Putamen (tissue), 1 donor: ENCODE results near the gene GRK4.

ENCODE experiments used
- DNase-seq: peaks from one replicate; pipeline ENCODE4 v3.0.0-alpha.2; 2016; ENCODE audit warnings: low spot score

Gene GRK4

DNA sequence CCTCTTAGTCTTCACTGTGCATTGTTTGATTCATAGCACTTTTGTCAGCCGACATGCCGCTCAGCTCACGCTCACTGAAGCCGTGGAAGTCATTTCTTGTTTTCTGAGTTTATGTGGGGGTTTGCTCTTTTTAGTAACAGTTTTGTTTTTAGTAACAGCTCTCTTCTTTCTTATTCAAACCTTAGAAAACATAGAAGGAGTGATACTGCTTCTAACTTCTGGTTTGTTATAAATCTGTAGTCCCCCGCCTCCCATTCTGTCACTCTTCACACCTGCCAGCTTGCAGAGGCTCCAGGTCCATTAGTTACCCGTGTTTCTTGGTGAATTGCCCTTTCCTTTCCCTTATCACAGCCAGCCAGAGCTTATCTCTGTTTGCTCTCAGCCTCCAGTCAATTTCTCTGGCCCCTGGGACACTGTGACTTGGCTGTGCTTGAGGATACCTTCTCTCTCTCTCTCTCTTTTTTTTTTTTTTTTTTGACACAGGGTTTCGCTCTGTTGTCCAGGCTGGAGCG is 50.5 kb downstream of the GRK4 start:
- no peak for DNase-seq

DNA sequence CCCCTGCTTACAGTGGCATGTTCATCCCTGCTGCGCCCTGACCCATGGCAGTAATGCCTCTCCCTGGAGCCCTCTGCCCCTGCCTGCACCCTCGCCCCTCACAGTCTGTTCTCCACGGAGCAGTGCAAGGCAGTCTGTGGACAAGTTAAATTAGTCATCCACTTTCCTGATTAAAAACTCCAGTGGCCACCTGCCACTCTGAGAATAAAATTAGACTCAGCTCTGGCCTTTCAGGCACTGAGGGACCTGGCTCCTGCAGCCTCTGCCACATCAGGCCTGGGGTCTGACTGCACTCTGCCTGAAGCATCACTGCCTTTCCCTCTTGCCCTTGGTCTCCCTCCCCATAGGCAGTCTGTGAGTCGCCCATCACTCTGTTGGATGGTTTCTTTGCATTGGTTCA is 53.6 kb downstream of the GRK4 start:
- no peak for DNase-seq

DNA sequence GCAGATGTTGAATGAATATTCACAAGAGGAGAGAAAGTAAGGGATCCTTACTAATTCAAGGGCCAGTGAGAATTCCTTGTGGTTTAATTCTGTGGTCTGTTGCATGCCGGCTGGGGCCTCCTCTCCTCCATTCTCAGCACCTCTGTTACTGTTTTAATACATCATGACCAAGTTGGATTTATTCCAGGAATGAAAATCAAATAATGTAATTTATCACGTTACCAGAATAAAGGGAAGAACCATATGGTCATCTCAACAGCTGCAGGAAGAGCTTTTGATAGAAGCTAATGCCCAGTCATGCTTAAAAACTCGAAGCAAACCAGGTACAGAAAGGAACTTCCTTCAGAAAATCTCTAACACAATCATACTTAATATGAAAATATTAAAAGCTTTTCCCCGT is 54.1 kb downstream of the GRK4 start:
- DNase-seq, result no peak

DNA sequence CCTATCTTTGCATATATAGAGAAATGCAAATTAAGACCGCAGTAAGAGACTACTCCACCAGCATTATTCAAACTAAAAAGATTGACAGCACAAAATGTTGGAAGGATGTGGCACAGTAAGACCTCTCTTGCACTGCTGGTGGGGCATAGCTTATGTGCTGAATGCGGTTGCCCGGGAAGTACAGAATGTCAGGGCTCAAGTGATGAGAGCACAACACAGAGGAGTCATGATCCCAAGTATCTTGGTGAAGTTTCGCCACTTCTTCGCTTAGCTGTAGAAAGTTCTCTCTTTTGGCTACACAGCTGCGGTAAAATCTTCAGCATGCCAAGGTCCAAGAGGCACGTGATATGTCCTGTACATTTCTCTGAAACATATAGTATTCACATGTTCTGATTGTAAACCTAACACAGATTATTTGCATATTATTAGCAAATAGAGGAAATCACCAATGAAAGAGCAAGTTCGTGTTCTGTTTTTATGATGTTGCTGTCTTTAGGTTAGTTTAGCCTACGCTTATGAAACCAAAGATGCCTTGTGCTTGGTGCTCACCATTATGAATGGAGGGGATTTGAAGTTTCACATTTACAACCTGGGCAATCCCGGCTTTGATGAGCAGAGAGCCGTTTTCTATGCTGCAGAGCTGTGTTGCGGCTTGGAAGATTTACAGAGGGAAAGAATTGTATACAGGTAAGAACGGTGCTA is 55.9 kb downstream of the GRK4 start:
- DNase-seq, result no peak

DNA sequence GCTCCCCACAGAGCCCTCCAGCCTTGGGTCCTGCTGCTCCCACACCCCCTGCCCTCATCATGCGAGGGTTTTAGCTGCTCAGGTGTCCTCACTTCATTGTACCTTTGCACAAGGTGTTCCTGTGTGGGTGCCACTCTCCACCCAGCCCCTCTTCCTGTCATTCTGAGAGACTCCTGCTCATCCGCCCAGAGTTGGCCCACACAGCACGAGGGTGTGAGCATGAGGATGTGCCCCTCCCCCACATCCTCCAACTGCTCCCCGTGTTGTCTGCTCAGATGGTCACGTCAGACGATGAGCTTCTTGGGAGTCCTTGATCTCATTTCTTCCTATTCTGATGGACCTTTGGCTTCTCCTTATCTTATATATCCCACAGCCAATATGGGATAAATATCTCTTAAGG is 57.8 kb downstream of the GRK4 start:
- DNase-seq, result no peak

DNA sequence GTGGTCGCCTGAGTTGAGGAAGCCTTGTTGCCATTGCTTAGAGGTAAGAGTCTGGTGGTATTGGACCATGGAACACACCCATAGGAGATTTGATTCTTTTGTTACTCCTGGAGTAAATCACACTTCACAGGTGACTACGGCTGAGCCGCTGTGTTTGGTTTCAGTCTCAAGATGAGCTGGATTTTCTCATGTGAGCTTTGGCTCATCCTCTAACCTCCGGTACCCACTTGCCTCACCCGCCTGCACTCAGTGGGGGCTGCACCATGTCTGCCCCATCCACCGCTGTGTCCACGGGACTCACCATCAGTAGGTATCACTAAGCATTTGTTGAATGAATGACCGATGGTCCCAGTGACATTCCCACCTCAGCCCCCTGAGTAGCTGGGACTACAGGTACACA is 58.3 kb downstream of the GRK4 start:
- no peak for DNase-seq

DNA sequence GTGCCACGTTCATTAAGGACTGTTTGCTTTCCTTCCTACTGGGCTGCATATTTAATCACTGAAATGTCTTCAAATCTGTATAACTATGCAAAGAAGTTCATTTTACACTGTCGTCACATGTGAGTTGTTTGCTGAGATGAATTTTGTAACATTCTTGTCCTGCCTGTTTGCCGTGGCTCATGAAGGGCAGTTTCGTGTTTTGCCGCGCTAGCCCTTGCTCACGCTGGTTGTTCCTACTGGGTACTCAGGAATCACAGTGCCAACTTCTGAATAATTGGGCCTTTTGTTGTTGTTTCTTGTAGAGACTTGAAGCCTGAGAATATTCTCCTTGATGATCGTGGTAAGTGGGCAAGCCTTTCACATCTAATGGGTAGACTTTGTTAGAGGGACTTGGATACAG is 58.7 kb downstream of the GRK4 start:
- no peak for DNase-seq

DNA sequence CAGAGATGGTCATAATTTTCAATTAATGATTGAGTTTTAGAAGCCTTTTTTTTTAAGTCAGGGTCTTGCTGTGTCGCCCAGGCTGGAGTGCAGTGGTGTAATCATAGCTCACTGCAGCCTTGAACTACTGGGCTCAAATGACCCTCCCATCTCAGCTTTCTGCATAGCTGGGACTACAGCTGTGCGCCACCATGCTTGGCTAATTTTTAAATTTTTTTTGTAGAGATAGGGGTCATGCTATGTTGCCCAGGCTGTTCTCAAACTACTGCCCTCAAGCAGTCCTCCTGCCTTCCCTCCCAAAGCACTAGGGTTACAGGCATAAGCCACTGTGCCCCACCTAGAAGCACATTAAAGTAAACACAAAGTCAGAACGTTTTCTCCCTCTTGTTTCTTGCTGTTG is 59.3 kb downstream of the GRK4 start:
- DNase-seq, result no peak

DNA sequence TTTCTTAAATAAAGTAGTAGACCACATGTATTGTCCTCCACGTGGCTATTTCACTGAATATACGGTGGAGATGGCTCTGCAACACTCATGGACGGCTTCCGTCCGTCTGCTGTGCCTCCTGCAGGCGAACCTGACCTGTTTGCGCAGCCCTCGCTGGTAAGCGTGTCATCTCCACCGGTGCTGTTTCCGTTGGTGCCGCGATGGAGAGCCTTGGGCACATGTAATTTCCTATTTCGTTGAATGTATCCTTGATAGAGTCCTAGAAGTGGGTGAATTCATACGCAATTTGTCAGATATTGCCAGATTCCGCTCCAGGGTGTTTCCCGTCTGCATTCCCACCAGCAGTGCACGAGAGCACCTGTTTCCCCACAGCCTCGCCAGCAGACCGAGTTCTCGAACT is 62.5 kb downstream of the GRK4 start:
- no peak for DNase-seq

DNA sequence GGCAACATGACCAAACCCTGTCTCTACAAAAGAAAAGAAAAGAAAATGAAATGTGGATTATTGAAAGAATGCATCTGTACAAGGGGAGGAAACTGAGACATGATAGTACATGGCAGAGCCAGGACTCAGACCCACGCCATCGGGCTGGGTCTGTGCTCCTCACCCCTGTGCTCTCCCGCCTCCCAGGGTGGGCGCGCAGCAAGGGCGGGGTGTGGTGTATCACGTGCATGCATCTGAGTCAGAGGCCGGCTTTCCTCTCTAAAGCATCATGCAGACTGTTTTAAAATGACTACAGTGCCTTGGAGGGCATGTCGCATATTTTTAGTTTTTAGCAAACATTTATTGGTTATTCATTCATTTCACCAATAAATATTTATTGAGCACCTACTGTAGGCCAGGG is 63.2 kb downstream of the GRK4 start:
- no peak for DNase-seq

DNA sequence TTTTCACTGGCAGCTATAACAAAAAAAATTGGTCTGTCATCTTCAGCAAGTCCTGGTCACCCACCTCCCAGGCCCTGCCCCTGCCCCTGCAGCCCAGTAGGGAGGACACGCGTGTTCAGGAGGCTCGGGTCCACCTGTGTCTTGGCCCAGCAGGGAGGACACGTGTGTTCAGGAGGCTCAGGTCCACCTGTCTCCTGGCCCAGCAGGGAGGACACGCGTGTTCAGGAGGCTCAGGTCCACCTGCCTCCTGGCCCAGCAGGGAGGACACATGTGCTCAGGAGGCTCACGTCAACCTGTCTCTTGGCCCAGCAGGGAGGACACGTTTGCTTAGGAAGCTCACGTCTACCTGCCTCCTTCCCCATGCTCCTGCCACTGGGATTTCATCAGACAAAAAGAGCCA is 66.1 kb downstream of the GRK4 start:
- DNase-seq, result no peak

DNA sequence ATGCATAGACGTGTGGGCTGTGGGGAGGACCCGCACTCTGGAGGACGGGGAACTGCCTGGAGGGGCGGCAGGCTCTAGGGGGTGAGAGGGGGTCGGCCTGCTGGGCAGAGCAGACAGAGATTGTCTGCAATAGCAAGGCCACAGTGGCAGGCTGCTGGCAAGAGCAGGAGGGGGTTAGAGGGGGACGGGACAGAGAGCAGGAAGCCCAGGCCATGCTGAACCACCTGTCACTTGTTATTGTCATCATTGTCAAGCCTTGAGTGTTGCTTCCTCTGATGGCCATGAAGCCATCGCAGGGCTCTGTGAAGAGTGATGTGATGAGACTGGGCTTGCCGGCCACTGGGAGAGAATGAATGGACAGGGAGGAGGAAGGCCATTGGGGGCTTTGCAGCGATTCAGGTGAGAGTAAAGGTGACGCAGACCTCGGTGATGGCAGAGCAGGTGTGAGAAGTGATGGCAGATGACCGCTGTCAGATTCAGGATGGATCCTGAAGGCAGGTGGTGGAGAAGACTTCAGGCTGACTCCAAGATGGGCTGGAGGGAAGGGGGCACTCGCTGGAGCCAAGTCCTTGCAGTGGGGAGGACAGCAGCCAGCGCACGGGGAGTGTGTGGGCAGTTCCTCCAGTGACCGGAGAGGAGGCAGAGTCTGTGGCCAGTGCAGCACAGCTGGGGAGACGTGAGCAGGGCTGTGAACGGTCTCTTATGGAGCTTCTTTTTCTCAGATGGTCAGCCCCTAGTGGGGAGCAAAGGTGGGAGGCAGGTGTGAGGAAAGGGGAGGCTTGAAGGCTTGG is 67.4 kb downstream of the GRK4 start:
- DNase-seq, result no peak

DNA sequence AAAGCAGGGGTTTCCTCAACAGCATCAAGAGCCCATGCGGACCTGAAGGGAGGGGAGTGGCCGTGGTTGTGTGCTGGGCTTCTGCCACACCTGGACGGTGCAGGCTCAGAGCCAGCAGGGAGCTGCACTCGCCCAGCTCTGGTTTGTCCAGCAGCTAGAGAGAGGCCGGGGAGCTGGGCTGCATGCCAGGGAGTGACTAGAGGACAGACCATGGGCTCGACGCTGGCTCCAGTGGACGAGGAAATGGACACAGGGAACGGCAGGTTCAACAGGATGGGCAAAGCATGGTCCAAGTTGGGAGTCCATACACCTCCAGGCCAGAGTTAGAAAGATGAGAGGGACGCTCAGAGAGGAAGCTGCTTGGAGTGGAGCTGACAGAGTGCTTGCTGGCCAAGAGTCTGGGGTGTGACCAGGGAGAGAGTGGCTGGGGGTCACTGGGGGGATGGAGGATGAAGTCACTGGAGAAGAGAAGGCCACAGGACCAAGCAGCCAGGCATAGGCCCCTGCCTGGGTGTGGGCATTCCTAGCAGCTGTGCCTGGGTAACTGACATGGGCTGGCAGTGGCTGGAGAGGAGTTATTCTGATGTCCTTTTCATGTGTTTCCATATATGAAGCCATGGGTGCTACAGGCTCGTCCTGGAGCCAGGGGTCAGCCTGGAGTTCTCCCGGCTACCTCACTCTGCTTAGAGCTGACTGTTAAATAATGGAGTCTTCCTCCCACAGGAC is 68.1 kb downstream of the GRK4 start:
- no peak for DNase-seq

DNA sequence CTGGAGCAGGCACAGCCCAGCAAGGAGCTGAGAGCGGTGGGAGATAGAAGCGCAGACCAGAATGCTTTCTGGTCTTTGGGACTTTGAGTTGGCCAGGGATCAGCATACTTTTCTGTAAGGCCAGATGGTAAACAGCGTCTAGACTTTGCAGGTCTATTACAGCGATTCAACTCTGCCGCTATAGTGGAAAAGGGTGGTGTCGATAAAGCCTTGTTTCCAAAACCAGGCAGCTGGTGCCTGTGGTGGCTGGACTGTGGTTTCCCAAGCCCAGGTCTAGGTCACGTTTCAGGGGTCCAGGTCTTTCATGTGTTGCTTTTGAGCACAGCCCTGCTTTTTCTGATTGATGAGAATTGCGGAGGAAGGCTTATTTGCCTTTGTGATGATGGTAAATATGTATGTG is 70.9 kb downstream of the GRK4 start:
- DNase-seq, result no peak

DNA sequence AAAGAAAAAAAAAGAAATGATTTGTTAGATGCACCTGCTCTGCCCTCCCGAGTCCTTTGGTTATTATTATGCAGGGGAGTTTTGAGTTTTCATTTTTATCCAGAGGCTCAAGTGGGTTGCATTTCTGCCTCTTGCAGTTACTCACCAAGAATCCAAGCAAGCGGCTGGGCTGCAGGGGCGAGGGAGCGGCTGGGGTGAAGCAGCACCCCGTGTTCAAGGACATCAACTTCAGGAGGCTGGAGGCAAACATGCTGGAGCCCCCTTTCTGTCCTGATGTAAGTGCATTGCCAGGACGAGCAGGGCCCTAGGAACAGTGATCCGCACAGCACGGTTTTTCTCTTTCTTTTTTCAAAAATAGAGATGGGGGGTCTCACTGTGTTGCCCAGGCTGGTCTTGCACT is 71.9 kb downstream of the GRK4 start:
- DNase-seq, result no peak

DNA sequence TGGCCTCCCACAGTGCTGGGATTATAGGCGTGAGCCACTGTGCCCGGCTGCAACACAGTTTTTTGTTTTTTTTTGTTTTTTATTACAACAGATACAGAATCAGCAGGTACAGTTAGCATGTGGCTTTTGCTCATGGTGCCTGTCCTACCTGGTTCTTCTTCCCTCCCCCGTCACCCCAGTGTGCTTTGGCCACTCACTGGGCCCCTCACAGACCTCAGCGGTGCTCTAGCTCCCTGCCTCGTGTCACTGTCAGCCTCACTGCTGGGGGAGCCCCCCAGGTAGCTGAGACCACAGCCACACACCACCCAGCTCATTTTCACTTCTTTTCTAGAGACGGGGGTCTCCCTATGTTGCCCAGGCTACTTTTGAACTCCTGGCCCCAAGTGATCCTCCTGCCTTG is 72.3 kb downstream of the GRK4 start:
- no peak for DNase-seq

DNA sequence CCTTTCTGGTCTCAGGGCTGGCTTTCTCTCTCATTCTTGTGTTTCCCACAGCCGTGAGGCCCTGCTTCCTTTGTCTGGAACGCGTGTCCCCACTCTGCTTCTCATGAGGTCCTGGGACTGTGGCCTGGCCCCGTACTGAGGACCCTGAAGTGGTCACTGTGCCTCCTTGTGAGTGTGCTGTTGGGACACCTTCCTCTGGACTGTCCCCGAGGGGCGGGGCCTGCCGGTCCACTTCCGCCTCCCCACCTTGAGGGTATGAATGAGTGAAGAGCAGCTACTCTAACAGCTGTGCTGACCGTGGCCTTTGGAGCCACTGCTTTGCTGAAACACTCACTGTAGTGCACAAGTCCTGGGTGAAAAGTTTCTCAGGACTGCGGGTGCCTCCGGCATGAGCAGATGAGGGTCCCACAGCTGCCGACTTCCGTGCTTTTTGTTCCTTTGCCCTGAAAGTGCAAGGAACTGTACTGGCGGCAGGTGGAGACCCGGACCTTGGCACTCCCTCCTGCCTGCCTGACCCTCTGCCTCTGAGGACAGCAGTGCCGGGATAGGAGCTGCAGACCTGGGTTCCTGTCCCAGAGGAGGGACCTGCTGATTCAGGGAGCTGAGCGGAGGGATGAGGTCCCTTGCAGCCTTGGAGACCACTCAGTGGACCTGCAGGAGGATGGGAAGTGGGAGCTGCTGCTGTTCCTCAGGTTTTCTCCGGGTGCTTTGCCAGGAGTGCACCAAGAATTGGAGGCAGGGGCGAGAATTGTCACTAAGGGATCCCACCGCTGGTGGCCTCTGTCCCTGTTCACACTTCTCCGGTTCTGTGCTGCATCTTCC is 73.0 kb downstream of the GRK4 start:
- no peak for DNase-seq

DNA sequence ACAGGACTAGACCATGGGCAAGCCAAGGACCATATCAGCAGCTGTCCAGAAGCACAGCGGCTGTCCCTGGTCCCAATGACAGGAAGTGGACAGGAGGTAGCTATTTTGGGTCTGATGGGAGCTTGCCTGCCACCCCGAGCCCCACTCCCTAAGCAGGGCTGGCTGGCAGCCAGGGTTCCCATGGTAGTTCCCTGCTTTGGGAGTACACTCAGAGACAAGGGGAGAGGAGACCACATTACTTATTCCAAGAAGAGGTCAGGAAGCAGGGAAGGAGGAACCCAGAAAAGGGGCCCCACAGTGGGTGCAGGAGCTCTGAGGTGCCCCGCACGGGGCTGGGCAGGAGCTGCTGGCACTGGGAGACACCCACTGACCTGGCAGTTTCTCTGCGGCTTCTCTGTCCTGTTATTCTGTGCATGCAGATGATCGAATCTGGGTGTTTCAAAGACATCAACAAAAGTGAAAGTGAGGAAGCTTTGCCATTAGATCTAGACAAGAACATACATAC is 74.6 kb downstream of the GRK4 start:
- DNase-seq, result no peak

DNA sequence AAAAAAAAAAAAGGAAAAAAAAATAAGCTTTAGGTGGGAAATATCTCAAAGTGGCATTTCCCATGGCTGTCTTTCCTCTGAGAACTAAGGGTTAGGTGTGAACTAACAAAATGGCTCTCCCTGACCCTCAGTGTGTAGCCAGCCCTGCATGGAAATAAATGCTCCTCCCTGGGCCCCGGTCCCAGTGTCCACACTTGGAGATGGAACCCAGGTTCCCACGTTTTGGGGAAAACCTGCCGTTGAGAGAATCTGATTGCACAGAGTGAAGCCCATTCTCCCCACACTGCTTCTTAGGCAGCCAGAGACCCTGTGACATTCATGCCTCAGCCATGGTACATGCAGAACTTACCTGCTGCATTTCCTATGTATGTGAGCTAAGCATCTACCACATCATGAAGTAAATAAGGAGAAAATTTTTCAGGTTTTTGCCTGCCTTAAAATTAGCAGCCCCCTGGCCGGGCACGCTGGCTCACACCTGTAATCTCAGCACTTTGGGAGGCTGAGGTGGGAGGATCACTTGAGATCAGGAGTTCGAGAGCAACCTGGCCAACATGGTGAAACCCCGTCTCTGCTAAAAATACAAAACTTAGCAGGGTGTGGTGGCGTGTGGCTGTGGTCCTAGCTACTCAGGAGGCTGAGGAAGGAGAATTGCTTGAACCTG is 76.5 kb downstream of the GRK4 start:
- DNase-seq, result no peak

DNA sequence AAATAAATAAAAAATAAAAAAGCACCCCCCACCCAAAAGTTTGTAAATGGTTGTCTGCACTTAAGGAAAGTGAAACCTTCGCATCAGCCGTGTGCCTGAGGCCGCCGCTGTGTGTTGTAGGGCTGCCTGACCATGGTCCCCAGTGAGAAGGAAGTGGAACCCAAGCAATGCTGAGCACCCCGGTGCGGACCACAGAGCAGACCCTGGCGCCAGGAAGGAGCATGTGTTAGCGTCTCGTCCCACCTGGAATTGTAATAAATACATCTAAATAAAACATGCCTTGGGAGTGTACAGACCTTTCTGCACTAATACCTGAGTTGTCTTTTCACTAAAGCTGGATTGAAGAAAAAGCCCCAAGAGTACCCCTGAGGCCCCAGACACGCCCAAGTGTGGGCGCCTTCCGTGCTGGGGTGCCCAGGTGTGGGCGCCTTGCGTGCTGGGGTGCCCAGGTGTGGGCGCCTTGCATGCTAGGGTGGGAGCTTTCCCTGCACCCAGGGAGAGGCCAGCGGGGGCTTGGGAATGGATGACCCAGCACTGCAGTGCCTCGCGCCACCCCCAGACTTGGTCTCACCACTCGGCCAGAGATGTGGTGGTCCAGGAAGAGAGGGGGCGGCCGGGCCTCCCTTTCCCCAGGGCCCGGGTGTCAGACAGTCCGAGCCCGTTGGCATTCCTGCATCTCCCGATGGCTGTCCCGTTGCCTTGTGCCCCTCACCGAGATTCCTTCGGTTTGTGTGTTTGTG is 77.3 kb downstream of the GRK4 start:
- no peak for DNase-seq
